Kidney capillary endothelial cell (primary cell): ENCODE data around the gene TIMM8A.
"Not testable (repeated sequence)": the region's sequence is repeated elsewhere in the genome, so short reads cannot be mapped to it uniquely, and the experiment has no call there.

Source experiments
- DNase-seq: peaks from one replicate; pipeline ENCODE4 v3.0.0-alpha.2; 2018; ENCODE audit warnings: low spot score

TIMM8A gene

DNA sequence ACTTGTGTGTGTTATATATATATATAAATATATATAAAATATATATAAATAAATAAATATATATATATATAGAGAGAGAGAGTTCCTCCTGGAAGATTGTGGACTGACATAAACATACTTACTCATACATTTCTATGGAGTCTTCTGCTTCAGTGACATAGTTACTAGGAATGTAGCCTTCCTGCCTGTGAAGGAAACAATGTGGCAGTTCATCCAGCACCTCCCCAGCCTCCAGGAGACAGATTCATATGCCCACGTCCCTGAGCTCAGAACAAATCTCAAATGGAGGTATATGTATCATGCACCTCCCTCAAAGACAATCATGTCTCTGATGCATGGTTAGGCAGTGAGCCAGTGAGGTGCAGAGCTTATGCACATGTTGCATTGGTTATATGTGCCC lies 11.4 kb upstream of the TIMM8A start:
- no peak for DNase-seq

DNA sequence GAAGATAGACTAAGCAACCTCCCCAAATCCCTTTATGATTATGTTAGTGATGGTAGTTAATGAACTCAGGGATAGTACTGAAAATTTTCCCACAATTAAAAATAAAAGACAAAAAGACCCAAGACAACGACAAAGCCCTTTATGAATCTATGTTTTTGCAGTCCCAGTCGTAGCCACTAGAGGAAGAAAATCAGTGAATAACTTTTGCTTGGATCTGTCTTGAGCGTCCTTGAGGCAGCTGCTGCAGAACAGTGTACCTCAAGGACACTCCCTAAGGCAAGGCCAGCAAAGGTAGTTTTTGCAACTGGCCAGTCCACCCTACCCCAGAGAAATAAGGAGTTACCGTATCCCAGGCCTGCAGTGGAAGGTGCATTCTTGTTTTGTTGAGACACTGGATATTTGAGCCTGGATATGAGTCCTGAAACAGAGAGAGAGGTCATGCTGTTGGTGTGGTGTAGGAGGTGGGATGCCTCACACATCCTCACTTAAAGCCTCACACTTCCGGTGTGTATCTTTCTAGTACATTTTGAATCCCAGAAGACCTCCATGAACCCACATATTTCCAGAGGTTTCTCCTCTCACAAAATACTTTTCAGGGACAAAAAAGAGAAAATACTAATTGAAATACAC lies 8.7 kb upstream of the TIMM8A start:
- no peak for DNase-seq

DNA sequence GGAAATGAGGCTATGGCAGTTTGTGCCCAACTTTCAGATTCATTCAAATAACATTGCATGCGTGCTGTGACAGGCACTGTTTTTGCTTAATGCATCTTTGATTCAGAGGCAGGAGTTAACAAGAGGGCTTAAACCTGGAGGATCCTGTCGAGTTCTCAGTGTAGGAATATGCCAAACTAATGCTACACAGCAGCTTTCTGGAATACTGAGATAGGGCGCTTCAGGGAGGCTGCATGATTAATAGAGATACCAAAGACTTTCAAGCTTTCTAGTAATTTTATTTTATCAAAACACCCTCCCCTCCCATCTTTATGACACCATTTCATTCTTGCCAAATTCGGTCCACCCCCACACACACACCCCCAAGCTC lies 636 bp upstream of the TIMM8A start:
- DNase-seq = no peak

DNA sequence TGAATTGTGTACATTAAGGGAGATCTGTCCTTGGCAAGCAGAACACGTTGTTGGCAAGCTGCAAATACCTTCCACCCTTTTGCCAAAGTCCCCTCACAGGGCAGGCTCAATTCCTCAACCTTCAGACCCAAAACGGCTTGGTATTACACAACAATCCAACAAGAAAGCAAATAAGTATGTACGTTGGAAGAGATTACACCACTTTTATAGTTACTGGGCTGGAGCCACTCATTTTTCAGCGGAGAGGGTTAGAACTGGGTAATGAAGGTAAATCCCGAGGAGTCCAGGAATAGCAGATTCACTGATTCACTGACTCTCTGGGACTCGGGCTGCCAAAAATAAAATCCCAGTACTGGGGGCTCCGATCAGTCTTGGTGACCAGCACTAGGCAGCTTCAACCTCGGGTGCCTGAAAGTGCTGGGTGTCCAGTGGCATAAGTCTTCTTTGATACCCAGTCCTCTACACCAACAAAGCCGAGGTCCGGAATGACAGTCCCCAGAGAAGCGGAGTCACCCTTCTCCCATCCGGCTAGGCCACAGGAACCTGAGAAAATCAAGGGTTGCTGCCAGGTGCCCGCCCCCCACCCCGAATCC lies 587 bp downstream of the TIMM8A start:
- no peak for DNase-seq

DNA sequence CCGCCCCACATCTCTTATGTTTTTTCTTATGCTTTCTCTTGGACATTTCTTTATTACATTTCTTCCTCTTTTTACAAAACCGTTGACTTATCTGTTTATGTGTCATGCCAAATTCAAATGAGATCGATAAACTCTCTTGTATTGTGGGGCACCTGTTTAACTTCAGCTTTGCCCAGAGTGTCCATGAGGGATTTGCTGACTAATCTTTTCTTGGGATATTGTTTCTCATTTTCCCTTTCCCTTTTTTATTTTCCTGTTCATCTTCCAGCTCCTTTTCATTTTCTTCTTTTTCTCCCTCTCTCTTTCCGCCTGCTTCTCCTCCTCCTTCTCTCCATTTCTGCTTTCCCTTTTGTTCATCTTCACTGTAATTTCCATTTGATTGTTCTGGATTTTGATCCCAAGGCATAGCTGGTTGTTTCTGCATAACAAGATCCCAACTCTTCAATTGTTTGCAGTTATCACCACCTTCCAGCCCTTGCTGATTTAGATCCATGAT lies 10.7 kb downstream of the TIMM8A start:
- no peak for DNase-seq

DNA sequence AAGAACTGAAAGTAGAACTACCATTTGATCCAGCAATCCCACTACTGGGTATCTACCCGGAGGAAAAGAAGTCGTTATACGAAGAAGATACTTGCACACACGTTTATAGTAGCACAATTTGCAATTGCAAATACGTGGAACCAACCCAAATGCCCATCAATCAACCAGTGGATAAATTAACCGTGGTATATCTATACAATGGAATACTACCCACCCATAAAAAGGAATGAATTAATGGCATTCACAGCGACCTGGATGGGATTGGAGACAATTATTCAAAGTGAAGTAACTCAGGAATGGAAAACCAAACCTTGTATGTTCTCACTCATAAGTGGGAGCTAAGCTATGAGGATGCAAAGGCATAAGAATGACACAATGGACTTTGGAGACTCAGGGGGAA lies 14.2 kb downstream of the TIMM8A start:
- DNase-seq = not testable (repeated sequence)

DNA sequence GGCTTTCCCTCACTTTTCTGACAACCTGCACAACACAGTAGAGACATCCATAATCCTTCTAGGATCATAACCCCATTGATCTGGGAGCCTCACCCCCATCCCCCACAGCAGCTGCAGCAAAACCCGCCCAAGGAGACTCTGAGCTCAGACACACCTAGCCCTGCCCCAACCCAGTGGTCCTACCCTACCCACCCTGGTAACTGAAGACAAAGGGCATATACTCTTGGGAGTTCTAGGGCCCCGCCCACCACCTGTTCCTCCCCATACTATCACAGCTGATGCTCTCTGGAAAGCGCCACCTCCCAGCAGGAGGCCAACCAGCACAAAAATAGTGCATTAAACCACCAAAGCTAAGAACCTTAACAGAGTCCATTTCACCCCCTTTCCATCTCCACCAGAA lies 21.9 kb downstream of the TIMM8A start:
- DNase-seq = not testable (repeated sequence)

DNA sequence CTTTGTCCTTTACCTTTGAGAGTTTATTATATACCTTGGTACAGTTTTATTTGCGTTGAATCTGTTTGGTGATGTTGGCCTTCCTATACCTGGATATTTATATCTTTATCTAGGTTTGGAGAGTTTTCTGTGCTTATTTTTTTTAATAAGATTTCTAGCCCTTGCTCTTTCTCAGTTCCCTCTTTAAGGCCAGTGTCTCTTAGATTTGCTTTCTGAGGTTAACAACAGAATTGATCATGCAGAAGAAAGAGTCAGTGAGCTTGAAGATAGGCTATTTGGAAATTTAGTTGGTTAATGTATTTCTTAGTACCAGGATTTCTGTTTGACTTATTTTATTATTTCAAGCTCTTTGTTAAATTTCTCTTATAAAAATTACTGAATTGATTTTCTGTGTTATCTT lies 44.8 kb downstream of the TIMM8A start:
- DNase-seq = no peak
